ENCODE data around the gene MTMR1. TPM values are rescaled to one million over a fixed set of nuclear protein-coding genes. Genes with fewer than 3 reads are reported as not detected.

MTMR1 gene
- total RNA-seq, 1 donor from 2014 or later: 17.3 TPM

- DNase-seq (ENCODE audit: low spot score): no peak
Measured at GRCh38 chrX:150762258-150763165, 69.3 kb downstream of the MTMR1 start.

- no peak for DNase-seq (ENCODE audit: low spot score)
Measured at GRCh38 chrX:150763303-150763797, 70.2 kb downstream of the MTMR1 start.

- no peak for DNase-seq (ENCODE audit: low spot score)
Measured at GRCh38 chrX:150763810-150764209, 70.6 kb downstream of the MTMR1 start.

- DNase-seq (ENCODE audit: low spot score): no peak
Measured at GRCh38 chrX:150765237-150765636, 72.0 kb downstream of the MTMR1 start.

GRCh38 chrX:150765782-150766350 is 72.7 kb downstream of the MTMR1 start:
- no peak for DNase-seq (ENCODE audit: low spot score)

- DNase-seq (ENCODE audit: low spot score): no peak
Measured at GRCh38 chrX:150766351-150767044, 73.3 kb downstream of the MTMR1 start.

GRCh38 chrX:150767045-150767395 is 73.8 kb downstream of the MTMR1 start:
- no peak for DNase-seq (ENCODE audit: low spot score)

- DNase-seq (ENCODE audit: low spot score): peak; percentile 23
Measured at GRCh38 chrX:150767475-150768131, 74.4 kb downstream of the MTMR1 start.

- no peak for DNase-seq (ENCODE audit: low spot score)
Measured at GRCh38 chrX:150768132-150768485, 74.9 kb downstream of the MTMR1 start.

GRCh38 chrX:150768580-150769190 is 75.5 kb downstream of the MTMR1 start:
- DNase-seq (ENCODE audit: low spot score): no peak

- no peak for DNase-seq (ENCODE audit: low spot score)
Measured at GRCh38 chrX:150769408-150769807, 76.2 kb downstream of the MTMR1 start.

- no peak for DNase-seq (ENCODE audit: low spot score)
Measured at GRCh38 chrX:150770623-150771022, 77.4 kb downstream of the MTMR1 start.

GRCh38 chrX:150771116-150771515 is 77.9 kb downstream of the MTMR1 start:
- DNase-seq (ENCODE audit: low spot score): no peak

GRCh38 chrX:150772150-150772970 is 79.2 kb downstream of the MTMR1 start:
- DNase-seq (ENCODE audit: low spot score): peak; percentile 45

- DNase-seq (ENCODE audit: low spot score): no peak
Measured at GRCh38 chrX:150773117-150773516, 79.9 kb downstream of the MTMR1 start.

- DNase-seq (ENCODE audit: low spot score): no peak
Measured at GRCh38 chrX:150773634-150774033, 80.4 kb downstream of the MTMR1 start.

- no peak for DNase-seq (ENCODE audit: low spot score)
Measured at GRCh38 chrX:150774798-150775568, 81.8 kb downstream of the MTMR1 start.

GRCh38 chrX:150775569-150776350 is 82.6 kb downstream of the MTMR1 start:
- DNase-seq (ENCODE audit: low spot score): no peak

Data from umbilical cord (tissue), 2 donors.